CD4-positive, alpha-beta T cell treated with Interleukin-6 for 4 hours (primary cell): ENCODE measurements around the gene HNRNPAB.
"Not testable (repeated sequence)": the region's sequence is repeated elsewhere in the genome, so short reads cannot be mapped to it uniquely, and the experiment has no call there.

Source experiments
- DNase-seq: peaks from one replicate; pipeline ENCODE4 v3.0.0-alpha.2; 2020; ENCODE audit warnings: mixed read lengths

Gene HNRNPAB

GRCh38 chr5:178213003-178213461 is 8.7 kb downstream of the HNRNPAB start:
- DNase-seq, result no peak

- no peak for DNase-seq
Measured at GRCh38 chr5:178213748-178214151, 9.4 kb downstream of the HNRNPAB start.

DNA sequence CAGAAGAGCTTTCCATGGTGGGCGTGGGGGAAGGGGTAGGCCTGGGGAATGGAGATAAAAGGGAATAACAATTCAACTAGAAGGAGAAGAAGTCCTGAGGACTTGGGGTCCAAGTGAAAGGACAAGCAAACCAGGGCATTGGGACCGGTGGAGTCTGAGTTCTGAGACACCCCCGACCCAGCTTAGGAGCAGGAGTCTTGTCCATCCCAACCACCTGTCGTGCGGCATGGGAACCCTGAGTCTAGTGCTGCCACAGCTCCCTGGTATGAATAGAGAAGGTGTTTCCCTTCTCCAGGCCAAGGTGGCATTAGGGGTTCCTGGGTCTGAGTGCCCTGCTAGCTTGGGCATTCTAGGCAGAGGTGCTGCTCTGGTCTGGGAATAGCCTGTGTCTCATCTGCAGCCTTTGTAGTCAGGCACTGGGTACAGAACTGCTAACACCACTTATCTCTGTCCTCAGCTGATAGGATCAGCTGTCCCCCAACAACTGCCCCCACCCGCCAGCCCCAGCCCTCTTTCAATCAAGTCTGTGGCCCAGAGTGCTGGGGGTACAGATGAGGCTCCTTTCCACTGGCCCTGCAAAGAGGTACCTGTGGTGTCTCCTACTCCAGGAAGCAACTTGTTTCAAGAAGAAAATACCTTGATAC is 9.9 kb downstream of the HNRNPAB start:
- DNase-seq, result no peak

GRCh38 chr5:178215280-178216002 is 11.1 kb downstream of the HNRNPAB start:
- no peak for DNase-seq

DNA sequence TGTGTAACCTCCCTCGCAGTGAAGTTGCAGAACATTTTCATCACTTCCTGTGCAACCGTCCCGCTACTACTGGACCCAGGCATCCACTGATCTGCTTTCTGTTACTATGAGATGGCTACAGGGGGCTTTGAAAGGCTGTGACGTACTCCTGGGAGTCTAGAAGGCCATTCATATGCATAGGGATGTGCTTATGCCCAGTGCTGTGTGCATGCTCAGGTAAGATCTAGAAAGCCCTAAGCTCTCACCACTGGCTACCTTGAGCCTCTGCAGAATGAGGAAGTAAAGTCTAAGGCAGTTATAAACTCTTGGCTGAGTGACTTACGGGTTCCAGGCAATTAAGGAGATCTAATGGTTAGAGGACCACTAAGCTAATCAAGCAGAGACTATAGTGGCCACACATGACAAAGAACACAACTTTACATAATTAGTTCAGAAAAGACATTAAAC is 11.8 kb downstream of the HNRNPAB start:
- DNase-seq, result no peak

GRCh38 chr5:178216779-178217178 is 12.4 kb downstream of the HNRNPAB start:
- no peak for DNase-seq

- DNase-seq, result no peak
Measured at GRCh38 chr5:178218237-178218776, 14.0 kb downstream of the HNRNPAB start.

DNA sequence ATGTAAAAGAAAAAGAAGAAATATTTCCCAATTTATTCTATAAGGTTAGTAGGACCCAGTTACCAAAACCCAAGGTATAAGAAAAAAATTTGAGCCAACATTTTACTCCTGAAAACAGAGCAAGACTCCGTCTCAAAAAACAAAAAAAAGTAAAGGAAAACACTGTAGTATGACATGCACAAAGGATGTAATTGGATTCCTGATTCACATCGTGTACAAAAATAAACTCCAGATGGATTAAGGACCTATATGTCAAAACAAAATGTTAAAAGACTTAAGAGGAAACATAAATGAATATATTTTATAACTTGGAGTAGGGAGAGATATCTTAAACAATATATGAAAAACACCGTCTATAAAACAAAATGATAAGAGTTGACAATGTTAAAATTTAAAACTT is 14.5 kb downstream of the HNRNPAB start:
- no peak for DNase-seq

DNA sequence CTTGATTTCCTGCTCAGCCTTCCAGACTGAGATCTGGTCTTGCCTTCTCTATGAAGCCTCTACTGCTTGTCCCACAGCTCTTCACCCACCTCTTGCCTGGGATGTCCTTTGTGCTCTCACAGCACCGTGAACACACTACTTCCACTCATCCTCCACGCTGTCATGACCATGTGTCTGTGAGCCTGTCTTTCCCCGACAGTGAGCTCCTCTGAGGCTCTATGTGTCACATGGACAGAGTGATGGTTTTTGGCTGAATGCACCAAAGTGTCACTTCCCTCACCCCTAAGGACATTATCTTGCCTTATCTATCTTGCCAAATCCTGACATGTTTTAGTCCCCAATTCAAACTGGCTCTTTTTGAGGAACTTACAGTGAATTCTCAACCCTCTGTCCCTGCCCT is 16.9 kb downstream of the HNRNPAB start:
- no peak for DNase-seq

GRCh38 chr5:178221853-178222252 is 17.5 kb downstream of the HNRNPAB start:
- no peak for DNase-seq

DNA sequence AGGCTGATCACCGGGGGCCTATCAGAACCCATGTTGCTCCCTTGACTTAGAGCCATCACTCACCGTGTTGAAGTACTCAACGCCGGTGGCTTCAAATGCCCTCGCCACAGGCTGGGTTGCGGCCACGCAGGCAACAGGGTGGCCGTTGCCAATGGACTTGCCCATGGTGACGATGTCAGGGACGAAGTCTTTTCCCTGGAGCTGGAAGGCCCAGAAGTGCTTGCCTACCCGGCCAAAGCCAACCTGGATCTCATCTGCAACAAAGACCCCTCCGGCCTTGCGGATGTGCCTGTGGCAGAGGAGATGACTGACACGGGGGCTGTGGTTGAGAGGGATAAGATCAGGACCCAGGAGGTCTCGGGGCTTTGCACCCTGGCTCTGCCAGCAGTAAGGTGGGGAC is 18.0 kb downstream of the HNRNPAB start:
- no peak for DNase-seq

- no peak for DNase-seq
Measured at GRCh38 chr5:178223196-178223773, 19.0 kb downstream of the HNRNPAB start.

DNA sequence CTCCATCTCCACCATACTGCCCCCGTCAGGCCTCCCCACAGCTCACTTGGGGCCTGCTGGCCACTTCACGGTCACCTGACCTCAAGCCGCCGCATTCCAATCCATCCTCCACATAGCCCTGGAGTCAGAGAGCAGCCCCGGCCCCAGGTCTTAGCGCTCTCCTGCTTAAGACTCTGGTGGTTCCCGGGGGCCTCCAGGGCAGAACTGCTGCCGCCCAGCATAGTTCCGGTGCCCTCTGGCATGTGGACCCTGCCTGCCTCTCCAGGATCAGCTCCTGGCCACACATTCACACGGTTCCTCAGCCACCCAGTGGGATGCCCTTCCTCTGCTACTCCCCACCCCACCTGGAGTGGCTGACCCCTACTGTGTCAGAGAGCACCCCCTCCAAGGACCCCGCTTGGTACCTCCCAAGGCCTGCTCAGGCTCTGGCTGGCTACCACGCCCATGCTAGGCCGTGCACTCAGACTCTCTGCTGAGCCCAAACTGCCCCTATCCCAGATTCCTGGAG is 19.5 kb downstream of the HNRNPAB start:
- no peak for DNase-seq

- no peak for DNase-seq
Measured at GRCh38 chr5:178224403-178224802, 20.1 kb downstream of the HNRNPAB start.

GRCh38 chr5:178225174-178225573 is 20.8 kb downstream of the HNRNPAB start:
- no peak for DNase-seq

- no peak for DNase-seq
Measured at GRCh38 chr5:178227138-178227659, 22.9 kb downstream of the HNRNPAB start.

- DNase-seq, result no peak
Measured at GRCh38 chr5:178227929-178228328, 23.6 kb downstream of the HNRNPAB start.

DNA sequence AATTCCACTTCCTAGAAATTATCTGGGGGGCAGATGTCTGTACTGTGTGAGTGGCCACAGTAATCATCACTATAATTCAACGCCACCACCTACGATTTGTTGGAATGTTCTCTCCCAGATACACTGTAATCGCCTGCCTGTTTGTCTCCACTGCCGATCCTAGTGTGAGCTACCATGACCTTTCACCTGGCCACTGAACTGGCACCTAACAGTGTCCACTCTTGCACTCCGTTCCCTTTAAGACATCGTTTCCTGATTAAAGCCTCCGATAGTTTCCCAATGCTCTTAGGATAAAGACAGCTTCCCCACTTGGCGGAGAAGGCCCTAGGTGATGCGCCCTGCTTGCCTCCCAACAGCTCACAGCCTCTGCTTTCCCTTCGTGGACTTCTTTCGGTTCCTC is 24.3 kb downstream of the HNRNPAB start:
- no peak for DNase-seq

DNA sequence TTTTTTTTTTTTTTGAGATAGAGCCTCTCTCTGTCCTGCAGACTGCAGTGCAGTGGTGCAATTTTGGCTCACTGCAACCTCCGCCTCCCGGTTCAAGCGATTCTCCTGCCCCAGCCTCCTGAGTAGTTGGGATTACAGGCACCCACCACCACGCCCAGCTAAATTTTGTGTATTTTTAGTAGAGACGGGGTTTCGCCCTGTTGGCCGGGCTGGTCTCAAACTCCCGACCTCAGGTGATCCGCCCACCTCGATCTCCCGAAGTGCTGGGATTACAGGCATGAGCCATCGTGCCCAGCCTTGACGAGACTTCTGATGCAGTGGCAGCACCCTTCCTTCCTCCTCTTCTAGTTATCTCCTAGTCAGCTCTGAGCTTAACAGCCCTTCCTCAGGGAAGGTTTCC is 24.8 kb downstream of the HNRNPAB start:
- DNase-seq, result not testable (repeated sequence)

GRCh38 chr5:178229861-178230260 is 25.5 kb downstream of the HNRNPAB start:
- no peak for DNase-seq

DNA sequence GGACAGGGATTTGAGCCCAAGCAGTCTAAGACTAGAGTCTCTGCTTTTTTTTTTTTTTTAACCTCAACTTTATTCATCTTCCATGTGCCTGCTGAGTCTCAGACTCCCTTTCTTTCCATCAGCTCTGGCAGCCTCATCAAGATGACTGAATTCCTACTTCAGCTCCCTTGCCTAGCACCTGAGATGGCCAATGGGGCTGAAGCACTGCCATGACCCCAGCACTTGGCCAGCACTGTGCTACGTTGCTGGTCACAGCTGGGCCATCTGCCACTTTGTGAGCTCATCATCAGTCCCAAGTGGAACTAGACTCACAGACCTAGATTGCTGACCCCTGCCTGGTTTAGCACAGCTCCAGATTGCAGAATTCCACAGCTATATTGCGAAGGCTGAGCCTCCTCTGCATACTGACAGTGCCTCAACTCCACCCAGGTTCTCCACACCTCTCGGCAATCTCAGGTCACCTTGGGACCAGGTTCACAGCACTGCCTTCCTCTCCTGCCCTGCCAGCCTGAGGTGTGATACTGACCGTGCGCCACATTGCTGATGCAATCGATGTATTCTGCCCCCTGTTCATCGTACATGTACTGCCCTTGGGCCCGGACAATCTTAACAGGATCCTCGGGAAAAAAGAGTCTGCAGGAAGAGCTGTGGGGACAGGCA is 26.7 kb downstream of the HNRNPAB start:
- no peak for DNase-seq

GRCh38 chr5:178231539-178232123 is 27.3 kb downstream of the HNRNPAB start:
- DNase-seq, result no peak
